HG03575 (cell line): ENCODE results near the gene MLX.
"Not testable (repeated sequence)": the region's sequence is repeated elsewhere in the genome, so short reads cannot be mapped to it uniquely, and the experiment has no call there.

Experiments used
- ATAC-seq: cut with Tn5 transposase; IDR thresholded peaks from one replicate; pipeline ENCODE4 v1.9.1; 2021; ENCODE audit not compliant: unreplicated experiment, insufficient number of reproducible peaks, low FRiP score; ENCODE audit errors: extremely low read depth

The MLX gene

DNA sequence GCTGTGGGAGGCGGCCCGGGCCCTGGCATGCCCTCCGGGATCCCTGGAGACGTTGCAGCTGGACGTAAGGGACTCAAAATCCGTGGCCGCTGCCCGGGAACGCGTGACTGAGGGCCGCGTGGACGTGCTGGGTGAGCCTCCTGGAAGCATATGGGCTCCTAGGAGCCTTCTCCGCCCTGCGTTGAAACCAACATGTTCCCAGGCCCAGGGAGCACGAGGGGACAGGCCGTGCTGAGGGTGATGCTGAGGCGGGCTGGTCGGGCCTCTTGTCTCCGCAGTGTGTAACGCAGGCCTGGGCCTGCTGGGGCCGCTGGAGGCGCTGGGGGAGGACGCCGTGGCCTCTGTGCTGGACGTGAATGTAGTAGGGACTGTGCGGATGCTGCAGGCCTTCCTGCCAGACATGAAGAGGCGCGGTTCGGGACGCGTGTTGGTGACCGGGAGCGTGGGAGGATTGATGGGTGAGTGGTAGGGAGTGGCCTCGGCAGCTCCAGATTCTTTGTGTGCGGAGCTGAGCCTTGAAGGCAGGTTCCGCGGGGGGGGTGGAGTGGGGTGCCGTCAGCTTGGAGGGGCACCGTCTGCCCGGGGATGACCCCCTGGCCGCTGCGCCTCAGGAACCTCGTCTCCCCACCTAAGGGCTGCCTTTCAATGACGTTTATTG lies 13.6 kb upstream of the MLX start:
- ATAC-seq = no peak

- no peak for ATAC-seq
Observed at GRCh38 chr17:42553866-42554249, 13.0 kb upstream of the MLX start.

DNA sequence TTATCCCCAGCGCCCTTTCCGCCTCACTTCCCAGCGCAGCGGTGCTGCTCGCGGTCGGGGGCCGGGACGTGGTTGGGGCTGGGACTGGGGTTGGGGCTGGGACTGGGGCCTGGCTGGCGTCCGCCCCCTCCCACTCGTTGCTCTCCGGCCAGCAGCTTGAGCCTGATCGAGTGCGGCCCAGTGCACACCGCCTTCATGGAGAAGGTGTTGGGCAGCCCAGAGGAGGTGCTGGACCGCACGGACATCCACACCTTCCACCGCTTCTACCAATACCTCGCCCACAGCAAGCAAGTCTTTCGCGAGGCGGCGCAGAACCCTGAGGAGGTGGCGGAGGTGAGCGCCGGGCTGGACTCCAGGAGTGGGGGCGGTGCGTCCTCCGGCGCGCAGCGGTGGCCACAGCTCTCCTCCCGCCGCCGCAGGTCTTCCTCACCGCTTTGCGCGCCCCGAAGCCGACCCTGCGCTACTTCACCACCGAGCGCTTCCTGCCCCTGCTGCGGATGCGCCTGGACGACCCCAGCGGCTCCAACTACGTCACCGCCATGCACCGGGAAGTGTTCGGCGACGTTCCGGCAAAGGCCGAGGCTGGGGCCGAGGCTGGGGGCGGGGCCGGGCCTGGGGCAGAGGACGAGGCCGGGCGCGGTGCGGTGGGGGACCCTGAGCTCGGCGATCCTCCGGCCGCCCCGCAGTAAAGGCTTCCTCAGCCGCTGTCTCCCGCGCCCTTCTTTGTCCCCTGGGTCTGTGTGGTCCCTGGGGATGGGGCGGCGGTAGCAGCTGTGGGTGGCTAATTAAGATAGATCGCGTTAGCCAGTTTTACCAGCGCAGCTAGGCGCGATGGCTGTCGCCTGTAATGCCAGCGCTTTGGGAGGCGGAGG lies 12.4 kb upstream of the MLX start:
- ATAC-seq = no peak

- no peak for ATAC-seq
Observed at GRCh38 chr17:42555122-42555622, 11.7 kb upstream of the MLX start.

DNA sequence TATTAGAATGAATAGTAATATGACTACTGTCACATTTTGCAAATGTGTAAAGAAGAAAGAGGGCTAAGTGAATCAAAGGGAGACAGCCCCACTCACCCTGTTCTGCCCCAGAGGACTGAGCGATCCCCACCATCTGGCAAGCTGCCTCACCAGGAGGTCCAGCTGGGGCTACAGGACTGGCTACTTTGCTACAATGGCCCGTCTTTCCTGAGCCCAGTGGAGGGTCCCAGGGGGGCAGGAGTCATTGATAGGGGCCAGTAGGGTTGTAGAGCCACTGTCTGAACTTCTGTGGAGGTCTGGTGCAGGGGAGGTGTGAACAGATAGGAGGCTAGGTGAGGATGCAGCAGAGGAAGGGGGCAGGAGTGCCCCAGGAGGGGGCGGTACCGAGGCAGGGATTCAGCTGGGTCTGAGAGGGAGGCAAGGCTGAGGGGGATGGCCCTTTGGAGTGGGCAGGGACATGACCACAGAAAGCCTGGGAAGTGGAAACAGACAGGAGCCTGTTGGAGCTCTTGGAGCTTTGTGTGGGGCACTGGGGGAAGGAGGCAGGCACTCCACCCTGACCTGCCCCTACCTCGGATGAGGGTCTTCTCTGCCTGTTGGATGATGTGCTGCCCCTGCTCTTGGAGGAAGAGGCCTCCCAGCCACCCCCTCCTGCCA lies 10.8 kb upstream of the MLX start:
- not testable (repeated sequence) for ATAC-seq

DNA sequence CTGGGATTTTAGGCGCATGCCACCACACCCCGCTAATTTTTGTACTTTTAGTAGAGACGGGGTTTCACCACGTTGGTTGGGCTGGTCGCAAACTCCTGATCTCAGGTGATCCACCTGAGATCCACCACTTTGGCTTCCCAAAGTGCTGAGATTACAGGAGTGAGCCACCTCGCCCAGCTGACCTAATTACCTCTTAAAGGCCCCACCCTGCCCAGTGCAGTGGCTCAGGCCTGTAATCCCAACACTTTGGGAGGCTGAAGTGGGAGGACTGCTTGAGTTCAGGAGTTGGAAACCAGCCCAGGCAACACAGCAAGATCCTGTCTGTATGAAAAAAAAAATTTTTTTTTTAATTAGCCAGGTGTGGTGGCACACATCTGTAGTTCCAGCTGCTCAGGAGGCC lies 7.8 kb upstream of the MLX start:
- no peak for ATAC-seq

DNA sequence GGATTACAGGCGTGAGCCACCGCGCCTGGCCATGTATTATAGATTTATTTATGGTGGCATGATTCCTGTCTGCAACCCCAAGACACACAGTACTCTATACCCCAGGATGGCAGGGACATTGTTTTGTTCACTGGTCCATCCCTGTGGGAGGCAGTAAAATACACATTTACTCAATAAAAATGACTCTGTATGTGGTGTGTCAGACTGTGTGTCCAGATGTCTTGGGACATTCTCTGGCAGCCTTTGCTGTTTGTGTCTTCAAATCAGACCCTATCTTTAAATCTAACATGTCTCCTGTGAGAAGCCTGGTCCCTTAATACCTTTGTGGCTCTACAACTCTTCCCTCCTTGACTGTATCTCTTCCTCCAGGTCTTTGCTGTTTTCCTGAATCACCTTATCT lies 6.7 kb upstream of the MLX start:
- no peak for ATAC-seq

- no peak for ATAC-seq
Observed at GRCh38 chr17:42561897-42562387, 5.0 kb upstream of the MLX start, which contains the start of gene COASY. TSS of gene COASY (plus strand) at chr17:42562148. CDS start at chr17:42562623, 475 bp downstream.

GRCh38 chr17:42562388-42563142 lies 4.3 kb upstream of the MLX start:
- no peak for ATAC-seq

- no peak for ATAC-seq
Observed at GRCh38 chr17:42563143-42563509, 3.8 kb upstream of the MLX start.

DNA sequence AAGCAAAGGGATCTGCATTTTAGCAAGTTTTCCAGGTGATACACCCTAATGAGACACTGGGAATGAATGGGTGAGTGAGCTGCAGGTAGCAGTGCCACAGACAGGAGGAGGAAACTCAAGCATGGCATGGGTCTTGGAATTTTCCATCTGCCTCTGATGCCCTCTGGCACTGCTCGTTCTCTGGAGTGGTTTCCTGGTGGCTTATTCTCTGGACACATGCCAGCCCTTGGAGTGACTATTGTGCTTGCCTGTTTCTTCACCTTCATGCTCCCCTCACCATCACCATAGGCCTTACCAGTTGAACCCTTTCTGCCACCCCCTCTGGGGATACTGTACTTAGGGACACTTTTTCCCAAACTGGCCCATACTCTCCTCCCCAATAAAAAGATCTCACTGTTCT lies 3.4 kb upstream of the MLX start:
- no peak for ATAC-seq

- ATAC-seq = no peak
Observed at GRCh38 chr17:42563950-42564349, 3.0 kb upstream of the MLX start.

GRCh38 chr17:42564815-42565522 lies 1.9 kb upstream of the MLX start:
- ATAC-seq = no peak

GRCh38 chr17:42565523-42566214 lies 1.2 kb upstream of the MLX start:
- ATAC-seq = no peak

DNA sequence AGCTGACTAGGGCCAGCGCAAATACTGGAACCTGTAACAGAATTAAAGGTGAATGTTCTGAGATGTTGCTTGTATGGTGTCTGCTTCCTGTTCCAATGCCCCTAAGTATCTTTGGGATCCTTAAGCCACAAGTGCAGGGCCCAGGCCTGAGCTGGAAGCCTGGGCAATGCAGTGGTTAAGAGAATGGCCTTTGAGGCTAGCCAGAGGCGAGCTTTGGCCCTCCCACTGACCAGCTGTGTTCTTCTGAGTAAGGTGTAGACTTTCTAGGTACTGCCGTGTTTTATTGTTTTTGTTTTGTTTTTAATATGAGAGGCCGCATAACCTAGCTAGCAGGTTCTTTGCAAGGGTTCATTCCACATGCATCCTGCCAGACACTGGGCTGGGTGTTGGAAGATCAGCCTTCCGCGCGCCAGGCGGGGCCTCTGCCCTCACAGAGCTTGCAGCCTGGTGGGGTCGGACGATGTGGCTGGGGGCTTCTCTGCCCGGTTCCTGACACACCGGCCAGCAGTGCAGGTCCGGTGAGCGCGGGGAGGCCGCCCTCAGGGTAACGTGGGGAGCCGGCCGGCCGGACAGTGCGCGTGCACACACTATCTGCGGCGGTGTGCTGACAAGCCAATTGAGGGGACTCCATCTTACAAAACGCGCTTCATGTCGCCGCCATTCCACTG lies 551 bp upstream of the MLX start:
- ATAC-seq = no peak

DNA sequence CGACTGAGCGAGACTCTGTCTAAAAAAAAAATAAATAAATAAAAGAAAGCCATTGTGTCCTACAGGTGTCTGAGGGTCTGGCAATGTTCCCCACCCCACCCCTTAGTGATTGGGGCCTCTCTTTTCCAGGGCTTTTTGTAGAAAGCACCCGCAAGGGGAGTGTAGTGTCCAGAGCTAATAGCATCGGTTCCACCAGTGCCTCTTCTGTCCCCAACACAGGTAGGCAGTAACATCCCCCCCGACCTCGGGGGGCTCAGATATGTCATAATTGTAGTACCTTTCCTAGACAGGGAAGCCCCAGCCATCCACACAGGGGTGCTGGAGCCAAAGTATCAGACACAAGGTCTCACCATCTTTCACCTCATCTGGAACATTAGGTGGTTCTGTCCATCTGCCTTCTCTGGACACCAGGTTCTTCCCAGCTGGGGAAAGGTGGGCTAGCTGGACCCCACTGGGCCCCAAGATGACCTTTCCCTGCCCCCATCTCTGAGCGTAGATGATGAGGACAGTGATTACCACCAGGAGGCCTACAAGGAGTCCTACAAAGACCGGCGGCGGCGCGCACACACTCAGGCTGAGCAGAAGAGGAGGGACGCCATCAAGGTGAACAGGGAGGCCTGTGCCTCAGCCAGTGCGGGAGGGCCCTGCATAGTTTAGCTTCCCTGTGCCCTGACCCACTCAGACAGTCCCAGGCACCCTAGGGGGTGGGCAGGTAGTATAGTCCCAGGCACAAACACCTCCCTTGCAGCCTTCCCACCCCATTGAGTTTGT lies 1.6 kb downstream of the MLX start:
- ATAC-seq = no peak
